Prostate gland (tissue), 2 donors: ENCODE data around the gene DDAH1. TPM values are rescaled to one million over a fixed set of nuclear protein-coding genes. Genes with fewer than 3 reads are reported as not detected.

ENCODE experiments used
- DNase-seq: peaks from one replicate; pipeline ENCODE4 v3.0.0-alpha.2; 2019; ENCODE audit warnings: low spot score
- H3K27ac ChIP-seq, 2 donors: fragments of 200-600 bp; sonication (generic); 2 replicates each; pipeline ENCODE4 v1.5.1; 2017 to 2019
- H3K27me3 ChIP-seq: fragments of 200-600 bp; sonication (generic); replicated peaks from 2 replicates; pipeline ENCODE4 v1.5.1; 2019; ENCODE audit not compliant: insufficient read depth
- H3K36me3 ChIP-seq, 2 donors: fragments of 200-600 bp; sonication (generic); 1 replicate in 1 of 2; 2 replicates in 1 of 2; pipeline versions ENCODE4 v1.5.1 to v1.8.1; 2017 to 2019
- H3K4me1 ChIP-seq: fragments of 200-600 bp; sonication (generic); replicated peaks from 2 replicates; pipeline ENCODE4 v1.5.1; 2019
- H3K4me3 ChIP-seq, 2 donors: fragments of 200-600 bp; sonication (generic); 2 replicates each; pipeline ENCODE4 v1.5.1; 2017 to 2019
- H3K9me3 ChIP-seq: fragments of 200-600 bp; sonication (generic); 2 replicates; pipeline ENCODE4 v1.5.1; 2017
- POLR2A ChIP-seq: fragments of 450-650 bp; IDR thresholded peaks from one replicate; pipeline ENCODE4 v1.6.1; 2016; ENCODE audit warnings: antibody characterized with exemption, mild to moderate bottlenecking
- POLR2AphosphoS5 ChIP-seq: sonication (generic); formaldehyde crosslinking; IDR thresholded peaks from one replicate; pipeline ENCODE4 v1.6.1; 2017; ENCODE audit warnings: antibody characterized with exemption
- WGBS: methylation state at CpG from one replicate; pipeline ENCODE4 v1.1.5; 2018; 5-methylcytosine and 5-hydroxymethylcytosine counted together
- intact Hi-C: fragments of 100-400 bp; cut with DNase I; formaldehyde crosslinking; loops from one replicate; pipeline ENCODE4 v1.14.2; 2022
- total RNA-seq, 2 donors: library from RNA; depleted of rRNA; stranded (reverse); fragments of >200 nt; gene quantifications; one replicate each; pipeline ENCODE4 v1.1.0, GENCODE V29; 2016
- TF ChIP-seq, protein P1 (sequence below), 4 experiments: fragments of 200-600 bp in 2 of 4; fragments of 450-650 bp in 2 of 4; sonication (generic) in 2 of 4; IDR thresholded peaks; 1 replicate in 3 of 4; 2 replicates in 1 of 4; pipeline ENCODE4 v1.5.1; 2016 to 2019; ENCODE audit warnings: antibody characterized with exemption in 4 of 4, mild to moderate bottlenecking in 2 of 4, moderate library complexity in 2 of 4

DDAH1 gene
- total RNA-seq, 2 donors from 2014 or later: 61.6 to 70.7 TPM

DNA sequence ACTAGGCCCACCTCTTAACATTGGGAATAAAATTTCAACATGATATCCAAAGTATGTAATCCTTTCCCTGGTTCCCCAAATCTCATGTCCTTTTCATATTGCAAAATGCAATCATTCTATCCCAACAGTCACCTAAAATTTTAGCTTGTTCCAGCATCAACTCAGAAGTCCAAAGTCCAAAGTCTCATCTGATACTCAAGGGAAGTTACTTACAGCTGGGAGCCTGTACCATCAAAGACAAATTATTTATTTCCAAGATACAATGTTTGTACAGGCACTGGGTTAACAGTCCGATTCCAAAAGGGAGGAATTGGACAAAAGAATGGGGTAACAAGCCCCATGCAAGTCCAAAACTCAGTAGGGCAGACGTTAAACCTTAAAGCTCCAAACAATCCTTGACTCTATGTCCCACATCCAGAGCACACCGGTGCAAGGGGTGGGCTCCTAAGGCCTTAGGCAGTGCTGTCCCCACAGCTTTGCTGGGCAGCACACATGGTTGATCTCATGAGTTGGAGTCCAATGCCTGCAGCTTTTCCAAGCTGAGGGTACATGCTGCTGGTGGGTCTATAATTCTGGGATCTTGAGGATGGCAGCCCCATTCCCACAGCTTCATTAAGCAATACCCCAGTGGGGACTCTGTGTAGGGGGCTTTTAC is 78.8 kb downstream of the DDAH1 start:
- Histone ChIP-seq H3K4me1 (no peaks in the 10 kb centered on the region), H3K27me3 (no peaks in the 10 kb centered on the region), H3K36me3 (no peaks in the 10 kb centered on the region), H3K4me3 (no peak overlapping the region), H3K27ac (no peak overlapping the region), H3K9me3 (no peaks in the 10 kb centered on the region)
- no peak for TF ChIP-seq POLR2AphosphoS5
- TF ChIP-seq, protein P1, sequence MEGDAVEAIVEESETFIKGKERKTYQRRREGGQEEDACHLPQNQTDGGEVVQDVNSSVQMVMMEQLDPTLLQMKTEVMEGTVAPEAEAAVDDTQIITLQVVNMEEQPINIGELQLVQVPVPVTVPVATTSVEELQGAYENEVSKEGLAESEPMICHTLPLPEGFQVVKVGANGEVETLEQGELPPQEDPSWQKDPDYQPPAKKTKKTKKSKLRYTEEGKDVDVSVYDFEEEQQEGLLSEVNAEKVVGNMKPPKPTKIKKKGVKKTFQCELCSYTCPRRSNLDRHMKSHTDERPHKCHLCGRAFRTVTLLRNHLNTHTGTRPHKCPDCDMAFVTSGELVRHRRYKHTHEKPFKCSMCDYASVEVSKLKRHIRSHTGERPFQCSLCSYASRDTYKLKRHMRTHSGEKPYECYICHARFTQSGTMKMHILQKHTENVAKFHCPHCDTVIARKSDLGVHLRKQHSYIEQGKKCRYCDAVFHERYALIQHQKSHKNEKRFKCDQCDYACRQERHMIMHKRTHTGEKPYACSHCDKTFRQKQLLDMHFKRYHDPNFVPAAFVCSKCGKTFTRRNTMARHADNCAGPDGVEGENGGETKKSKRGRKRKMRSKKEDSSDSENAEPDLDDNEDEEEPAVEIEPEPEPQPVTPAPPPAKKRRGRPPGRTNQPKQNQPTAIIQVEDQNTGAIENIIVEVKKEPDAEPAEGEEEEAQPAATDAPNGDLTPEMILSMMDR (IDR thresholded peaks at IDR 0.05): no peak
- no peak for TF ChIP-seq POLR2A
- intact Hi-C loops: no loop called here
- WGBS: 88% methylated on average over 3 of the region's 3 CpGs
- no peak for DNase-seq

- intact Hi-C loops: no loop called here
- no peak overlapping the region for H3K4me3 ChIP-seq
- 87% methylated on average over 4 of the region's 4 CpGs for WGBS
- TF ChIP-seq, protein P1 (IDR thresholded peaks at IDR 0.05): no peak
- TF ChIP-seq POLR2A: no peak
- no peak for TF ChIP-seq POLR2AphosphoS5
- H3K27ac ChIP-seq: no peak overlapping the region
- H3K36me3 ChIP-seq: no peaks in the 10 kb centered on the region
- H3K4me1 ChIP-seq: no peaks in the 10 kb centered on the region
- H3K27me3 ChIP-seq: no peaks in the 10 kb centered on the region
- H3K9me3 ChIP-seq: no peaks in the 10 kb centered on the region
- DNase-seq: no peak
Measured at GRCh38 chr1:85379203-85380136, 85.5 kb downstream of the DDAH1 start.

- Histone ChIP-seq H3K4me3 (no peak overlapping the region), H3K27ac (no peak overlapping the region), H3K9me3 (no peaks in the 10 kb centered on the region), H3K4me1 (no peaks in the 10 kb centered on the region), H3K36me3 (no peaks in the 10 kb centered on the region), H3K27me3 (no peaks in the 10 kb centered on the region)
- TF ChIP-seq, protein P1 (IDR thresholded peaks at IDR 0.05): no peak
- no peak for TF ChIP-seq POLR2AphosphoS5
- TF ChIP-seq POLR2A: no peak
- DNase-seq: no peak
- intact Hi-C loops: no loop called here
- WGBS: 98% methylated on average over 2 of the region's 2 CpGs
Measured at GRCh38 chr1:85378534-85378933, 86.4 kb downstream of the DDAH1 start.

GRCh38 chr1:85376356-85376755 is 88.6 kb downstream of the DDAH1 start:
- Histone ChIP-seq H3K4me3 (no peak overlapping the region), H3K27me3 (no peaks in the 10 kb centered on the region), H3K27ac (no peak overlapping the region), H3K9me3 (no peaks in the 10 kb centered on the region), H3K4me1 (no peaks in the 10 kb centered on the region), H3K36me3 (no peaks in the 10 kb centered on the region)
- intact Hi-C loops: no loop called here
- WGBS: 62% methylated on average over 1 of the region's 1 CpG
- no peak for DNase-seq
- TF ChIP-seq POLR2AphosphoS5 (no peak), POLR2A (no peak)
- TF ChIP-seq, protein P1 (IDR thresholded peaks at IDR 0.05): no peak
